Activated CD4-positive, alpha-beta T cell treated with anti-CD3 and anti-CD28 coated beads, Interleukin-2, amount 50 U/mL, for 16 hours (primary cell): ENCODE data around the gene BBS2.

ENCODE experiments used
- DNase-seq: peaks from one replicate; pipeline ENCODE4 v3.0.0-alpha.2; 2020

Gene BBS2

GRCh38 chr16:56475201-56475600 lies 44.6 kb downstream of the BBS2 start:
- DNase-seq = no peak

GRCh38 chr16:56470666-56471065 lies 49.2 kb downstream of the BBS2 start:
- no peak for DNase-seq

- no peak for DNase-seq
Observed at GRCh38 chr16:56470232-56470631, 49.6 kb downstream of the BBS2 start.

- DNase-seq = no peak
Observed at GRCh38 chr16:56469748-56470147, 50.1 kb downstream of the BBS2 start.

GRCh38 chr16:56468800-56469199 lies 51.0 kb downstream of the BBS2 start:
- DNase-seq = no peak

- DNase-seq = no peak
Observed at GRCh38 chr16:56466344-56466743, 53.5 kb downstream of the BBS2 start.

GRCh38 chr16:56463153-56463552 lies 56.7 kb downstream of the BBS2 start:
- DNase-seq = no peak

- DNase-seq = no peak
Observed at GRCh38 chr16:56462064-56462796, 57.6 kb downstream of the BBS2 start.

- DNase-seq = no peak
Observed at GRCh38 chr16:56460101-56460500, 59.7 kb downstream of the BBS2 start.

- no peak for DNase-seq
Observed at GRCh38 chr16:56457927-56458470, 61.8 kb downstream of the BBS2 start.

GRCh38 chr16:56451753-56452689 lies 67.8 kb downstream of the BBS2 start:
- peak; percentile 21 for DNase-seq

- peak; percentile 98 for DNase-seq
Observed at GRCh38 chr16:56450986-56451752, 68.7 kb downstream of the BBS2 start, which contains the start of the genes NUDT21 and OGFOD1. Gene NUDT21 (minus strand): TSS chr16:56451332. CDS start chr16:56451202, 130 bp downstream. Gene OGFOD1 (plus strand): TSS chr16:56451554. CDS start chr16:56451613, 59 bp downstream.

GRCh38 chr16:56450275-56450985 lies 69.4 kb downstream of the BBS2 start:
- DNase-seq = peak; percentile 52

GRCh38 chr16:56448005-56448404 lies 71.8 kb downstream of the BBS2 start:
- no peak for DNase-seq

GRCh38 chr16:56447286-56447685 lies 72.5 kb downstream of the BBS2 start:
- peak; percentile 46 for DNase-seq

GRCh38 chr16:56438038-56438437 lies 81.8 kb downstream of the BBS2 start:
- no peak for DNase-seq

- no peak for DNase-seq
Observed at GRCh38 chr16:56436258-56436657, 83.6 kb downstream of the BBS2 start.
